ENCODE results near the gene KCND1.

DNA sequence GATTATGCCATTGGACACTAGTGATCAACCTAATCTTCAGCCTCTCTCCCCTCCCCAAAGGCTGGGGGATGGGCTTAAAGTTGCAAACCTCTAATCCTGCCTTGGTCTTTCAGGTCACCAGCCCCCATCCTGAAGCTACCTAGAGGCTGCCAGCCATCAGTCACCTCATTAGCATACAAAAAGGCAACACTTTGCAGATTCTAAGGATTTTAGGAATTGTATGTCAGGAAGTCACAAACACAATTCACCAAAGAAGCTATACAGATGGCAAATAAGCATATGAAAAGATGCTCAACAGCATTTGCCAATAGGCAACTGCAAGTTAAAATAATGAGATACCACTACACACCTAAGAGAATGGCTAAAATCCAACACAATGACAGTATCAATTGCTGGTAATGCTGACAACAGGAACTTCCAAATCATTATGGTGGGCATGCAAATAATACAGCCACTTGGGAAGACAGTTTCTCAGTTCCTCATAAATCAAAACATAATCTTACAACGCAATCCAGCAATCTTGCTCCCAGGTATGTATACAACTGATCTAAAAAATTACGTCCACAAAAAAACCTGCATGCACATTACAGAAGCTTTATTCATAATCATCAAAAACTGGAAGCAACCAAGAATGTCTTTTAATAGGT, 43.8 kb downstream of the KCND1 start:
- TF ChIP-seq POLR2A (IDR thresholded peaks at IDR 0.05), result no peak
- TF ChIP-seq CTCF (IDR thresholded peaks at IDR 0.05), result no peak
- TF ChIP-seq EP300 (IDR thresholded peaks at IDR 0.05), result no peak

All from tibial nerve (tissue), 4 donors.